Measurements from ENCODE around the gene LY86.

- TF ChIP-seq CTCF (IDR thresholded peaks at IDR 0.05) (no peak), POLR2A (IDR thresholded peaks at IDR 0.05) (no peak), EP300 (IDR thresholded peaks at IDR 0.05) (no peak)
Observed at GRCh38 chr6:6605873-6606272, 17.4 kb downstream of the LY86 start.
